HEK293 (cell line): ENCODE measurements around the gene CTCF.

ENCODE experiments used
- ATF2 ChIP-seq: fragments of 450-650 bp; formaldehyde crosslinking; IDR thresholded peaks from 2 replicates; pipeline ENCODE4 v1.5.1; 2016; ENCODE audit warnings: missing biosample characterization, missing genetic modification characterization, low read depth
- CTCF ChIP-seq: fragments of 450-650 bp; formaldehyde crosslinking; IDR thresholded peaks from 2 replicates; pipeline ENCODE4 v1.5.1; 2016; ENCODE audit warnings: missing biosample characterization, missing genetic modification characterization
- GLIS1 ChIP-seq: fragments of 450-650 bp; formaldehyde crosslinking; IDR thresholded peaks from 2 replicates; pipeline ENCODE4 v1.5.1; 2016; ENCODE audit warnings: missing biosample characterization, missing genetic modification characterization
- ZBTB1 ChIP-seq: fragments of 450-650 bp; formaldehyde crosslinking; IDR thresholded peaks from 2 replicates; pipeline ENCODE4 v1.5.1; 2016; ENCODE audit warnings: missing biosample characterization, missing genetic modification characterization
- ZBTB7A ChIP-seq: fragments of 450-650 bp; formaldehyde crosslinking; IDR thresholded peaks from 2 replicates; pipeline ENCODE4 v1.5.1; 2016; ENCODE audit warnings: low read depth, missing biosample characterization, missing genetic modification characterization
- ZNF510 ChIP-seq: fragments of 450-650 bp; formaldehyde crosslinking; IDR thresholded peaks from 2 replicates; pipeline ENCODE4 v1.5.1; 2018; ENCODE audit warnings: mild to moderate bottlenecking, missing genetic modification characterization, missing biosample characterization; ENCODE audit not compliant: insufficient replicate concordance
- ZNF529 ChIP-seq: fragments of 450-650 bp; formaldehyde crosslinking; IDR thresholded peaks from 2 replicates; pipeline ENCODE4 v1.5.1; 2017; ENCODE audit warnings: missing genetic modification characterization, missing biosample characterization; ENCODE audit not compliant: insufficient replicate concordance
- TF ChIP-seq, protein P1 (sequence below): fragments of 450-650 bp; formaldehyde crosslinking; IDR thresholded peaks from 2 replicates; pipeline ENCODE4 v1.5.1; 2016; ENCODE audit warnings: missing biosample characterization, missing genetic modification characterization

- TF ChIP-seq ZBTB1 (tag by site-specific recombination) (no peak), ZNF529 (tag by site-specific recombination) (no peak), CTCF (no peak), ATF2 (no peak), GLIS1 (tag by site-specific recombination) (no peak), ZNF510 (no peak), ZBTB7A (tag by site-specific recombination) (no peak)
- TF ChIP-seq, protein P1, sequence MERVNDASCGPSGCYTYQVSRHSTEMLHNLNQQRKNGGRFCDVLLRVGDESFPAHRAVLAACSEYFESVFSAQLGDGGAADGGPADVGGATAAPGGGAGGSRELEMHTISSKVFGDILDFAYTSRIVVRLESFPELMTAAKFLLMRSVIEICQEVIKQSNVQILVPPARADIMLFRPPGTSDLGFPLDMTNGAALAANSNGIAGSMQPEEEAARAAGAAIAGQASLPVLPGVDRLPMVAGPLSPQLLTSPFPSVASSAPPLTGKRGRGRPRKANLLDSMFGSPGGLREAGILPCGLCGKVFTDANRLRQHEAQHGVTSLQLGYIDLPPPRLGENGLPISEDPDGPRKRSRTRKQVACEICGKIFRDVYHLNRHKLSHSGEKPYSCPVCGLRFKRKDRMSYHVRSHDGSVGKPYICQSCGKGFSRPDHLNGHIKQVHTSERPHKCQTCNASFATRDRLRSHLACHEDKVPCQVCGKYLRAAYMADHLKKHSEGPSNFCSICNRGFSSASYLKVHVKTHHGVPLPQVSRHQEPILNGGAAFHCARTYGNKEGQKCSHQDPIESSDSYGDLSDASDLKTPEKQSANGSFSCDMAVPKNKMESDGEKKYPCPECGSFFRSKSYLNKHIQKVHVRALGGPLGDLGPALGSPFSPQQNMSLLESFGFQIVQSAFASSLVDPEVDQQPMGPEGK (tag by site-specific recombination): no peak
These were observed 94.2 kb downstream of the CTCF start for GRCh38 chr16:67656344-67657016.
